Fibroblast of skin of scalp (primary cell): ENCODE measurements around the gene UTP18. TPM values are rescaled to one million over a fixed set of nuclear protein-coding genes. Genes with fewer than 3 reads are reported as not detected.
A peak's percentile ranks its signal among the peaks of the same experiment; 100 is the strongest.
"Not testable (repeated sequence)": the region's sequence is repeated elsewhere in the genome, so short reads cannot be mapped to it uniquely, and the experiment has no call there.

Experiments
- DNase-seq: peaks from one replicate; pipeline ENCODE4 v3.0.0-alpha.2; 2013
- polyA plus RNA-seq, 2 experiments: library from polyadenylated mRNA; unstranded; fragments of 120-200 nt; gene quantifications; one replicate each; pipeline ENCODE4 v1.2.1, GENCODE V29; 2013; ENCODE audit not compliant: insufficient read length in 2 of 2

UTP18 gene
- 27.1 TPM for polyA plus RNA-seq (2013, experiment 1 of 2; ENCODE audit: insufficient read length)
- polyA plus RNA-seq (2013, experiment 2 of 2; ENCODE audit: insufficient read length): 30.5 TPM

- peak; percentile 99 for DNase-seq
These were observed at the start of gene UTP18 for GRCh38 chr17:51260237-51261023. TSS of gene UTP18 (plus strand) at chr17:51260546. CDS start at chr17:51260585, 39 bp downstream.

GRCh38 chr17:51214920-51215319, 45.4 kb upstream of the UTP18 start:
- no peak for DNase-seq

- DNase-seq: no peak
These were observed 42.4 kb upstream of the UTP18 start for GRCh38 chr17:51217946-51218345.

GRCh38 chr17:51221322-51221721, 39.0 kb upstream of the UTP18 start:
- DNase-seq: no peak

- no peak for DNase-seq
These were observed 35.7 kb upstream of the UTP18 start for GRCh38 chr17:51224402-51225262.

- DNase-seq: not testable (repeated sequence)
These were observed 34.8 kb upstream of the UTP18 start for GRCh38 chr17:51225523-51225922.

- peak; percentile 52 for DNase-seq
These were observed 32.2 kb upstream of the UTP18 start for GRCh38 chr17:51228161-51228560.

- no peak for DNase-seq
These were observed 30.5 kb upstream of the UTP18 start for GRCh38 chr17:51229889-51230288.

- DNase-seq: no peak
These were observed 30.0 kb upstream of the UTP18 start for GRCh38 chr17:51230306-51230705.

GRCh38 chr17:51231999-51232398, 28.3 kb upstream of the UTP18 start:
- DNase-seq: no peak

GRCh38 chr17:51234162-51234561, 26.2 kb upstream of the UTP18 start:
- DNase-seq: no peak

GRCh38 chr17:51238255-51238887, 22.0 kb upstream of the UTP18 start:
- no peak for DNase-seq

GRCh38 chr17:51240275-51240674, 20.1 kb upstream of the UTP18 start:
- DNase-seq: no peak

- DNase-seq: no peak
These were observed 16.3 kb upstream of the UTP18 start for GRCh38 chr17:51244041-51244440.

GRCh38 chr17:51245535-51245934, 14.8 kb upstream of the UTP18 start:
- no peak for DNase-seq

GRCh38 chr17:51250314-51250840, 10.0 kb upstream of the UTP18 start:
- DNase-seq: peak; percentile 7

- peak; percentile 13 for DNase-seq
These were observed 9.3 kb upstream of the UTP18 start for GRCh38 chr17:51251010-51251409.

GRCh38 chr17:51255673-51256072, 4.7 kb upstream of the UTP18 start:
- no peak for DNase-seq

GRCh38 chr17:51256101-51256500, 4.2 kb upstream of the UTP18 start:
- no peak for DNase-seq

GRCh38 chr17:51257150-51258081, 2.9 kb upstream of the UTP18 start:
- DNase-seq: no peak

- no peak for DNase-seq
These were observed 1.4 kb upstream of the UTP18 start for GRCh38 chr17:51258756-51259563.
